Mammary epithelial cell (primary cell): ENCODE results near the gene RAD51B.

Experiments
- CTCF ChIP-seq, 2 donors: IDR thresholded peaks in 1 of 2; conservative IDR thresholded peaks in 1 of 2; 2 replicates each; pipeline ENCODE4 v1.5.1; 2011 to 2012; ENCODE audit warnings: inconsistent platforms in 2 of 2, low read length in 2 of 2, mild to moderate bottlenecking in 2 of 2, control low read depth in 1 of 2, low read depth in 1 of 2; ENCODE audit not compliant: insufficient read depth in 1 of 2; ENCODE audit errors: extremely low read depth in 1 of 2
- EZH2 ChIP-seq: IDR thresholded peaks from 2 replicates; pipeline ENCODE4 v1.6.1; 2012; ENCODE audit warnings: low read length, inconsistent platforms, borderline replicate concordance

GRCh38 chr14:68696721-68697495, 877.3 kb downstream of the RAD51B start:
- TF ChIP-seq EZH2 (no peak), CTCF (conservative IDR thresholded peaks at IDR 0.05 in 1 of 2, IDR thresholded peaks at IDR 0.05 in 1 of 2; ENCODE audit: extremely low read depth in 1 of 2, insufficient read depth in 1 of 2, low read depth in 1 of 2, low read length in 2 of 2) (no peak)
